Stimulated activated naive CD4-positive, alpha-beta T cell (primary cell): Measurements from ENCODE around the gene TEX9.

Experiments
- DNase-seq, 6 experiments: peaks; one replicate each; lab custom pipeline; 2025; lab: John Stamatoyannopoulos, UW

The TEX9 gene

DNA sequence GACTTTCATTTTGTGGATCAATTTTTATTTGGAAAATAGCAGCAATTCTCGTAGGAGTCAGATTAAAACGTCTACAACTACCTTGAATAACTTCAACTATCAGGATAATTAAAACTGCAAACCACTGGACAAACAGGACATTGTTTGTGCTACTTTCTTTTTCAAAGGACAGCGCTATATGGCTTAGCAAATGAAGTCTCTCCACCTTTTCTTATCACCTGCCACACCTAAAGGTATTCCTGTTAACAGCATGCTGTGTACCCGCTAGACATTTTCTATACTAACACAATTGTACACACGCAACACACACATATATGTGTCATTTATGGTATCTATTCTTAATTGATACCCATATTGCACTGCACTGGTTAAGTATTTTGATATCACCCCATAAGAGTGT lies 80.5 kb downstream of the TEX9 start:
- DNase-seq: no peak

DNA sequence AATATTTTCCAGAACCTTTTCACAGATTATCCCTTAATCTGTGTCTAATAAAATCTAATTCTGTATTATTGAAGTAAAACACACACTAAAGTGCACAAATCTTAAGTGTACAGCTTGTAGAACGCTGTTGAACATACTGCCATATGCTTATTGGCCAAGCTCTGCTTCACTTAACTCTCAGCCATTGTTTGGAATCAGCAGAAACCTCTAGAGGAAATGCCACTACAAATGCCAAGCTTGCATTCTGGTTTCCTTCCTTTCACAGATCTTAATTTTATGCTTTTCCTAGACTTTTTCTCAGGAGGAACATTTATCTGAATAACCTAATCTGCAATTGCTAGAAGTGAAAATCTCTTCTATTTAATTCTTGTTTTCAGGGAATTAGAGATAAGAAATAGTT lies 89.6 kb downstream of the TEX9 start:
- no peak for DNase-seq

DNA sequence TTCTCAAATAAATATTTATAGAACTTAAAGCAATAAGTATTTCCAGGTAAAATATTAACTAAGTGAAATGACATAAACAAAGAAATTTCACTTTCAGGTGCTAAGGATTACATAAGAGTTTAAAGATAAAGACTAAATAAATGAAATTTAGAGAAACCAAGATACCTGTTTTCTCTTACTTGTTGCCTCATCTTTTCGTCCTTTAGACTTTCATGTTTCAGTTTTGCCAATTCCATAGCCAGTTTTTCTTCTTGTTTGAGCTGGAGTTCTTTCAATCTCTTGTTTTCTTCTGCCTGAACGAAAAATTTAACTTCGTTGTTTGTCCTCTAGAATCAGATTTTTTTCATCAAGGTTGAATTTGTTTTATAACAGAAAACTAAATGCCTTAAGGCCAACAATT lies 91.0 kb downstream of the TEX9 start:
- DNase-seq: no peak

DNA sequence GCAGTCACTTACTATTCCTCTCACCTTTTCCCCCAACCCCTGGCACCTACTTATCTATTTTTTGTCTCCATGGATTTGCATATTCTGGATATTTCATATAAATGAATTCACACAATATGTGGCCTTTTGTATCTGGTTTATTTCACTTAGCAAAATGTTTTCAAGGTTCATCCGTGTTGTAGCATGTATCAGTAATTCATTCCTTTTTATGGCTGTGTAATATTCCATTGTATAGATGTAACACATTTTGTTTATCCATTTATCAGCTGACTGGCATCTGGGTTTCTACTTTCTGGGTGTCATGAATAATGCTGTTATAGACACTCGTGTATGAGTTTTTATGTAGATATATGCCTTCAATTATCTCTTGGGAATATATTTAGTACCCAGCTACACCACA lies 93.9 kb downstream of the TEX9 start:
- no peak for DNase-seq

DNA sequence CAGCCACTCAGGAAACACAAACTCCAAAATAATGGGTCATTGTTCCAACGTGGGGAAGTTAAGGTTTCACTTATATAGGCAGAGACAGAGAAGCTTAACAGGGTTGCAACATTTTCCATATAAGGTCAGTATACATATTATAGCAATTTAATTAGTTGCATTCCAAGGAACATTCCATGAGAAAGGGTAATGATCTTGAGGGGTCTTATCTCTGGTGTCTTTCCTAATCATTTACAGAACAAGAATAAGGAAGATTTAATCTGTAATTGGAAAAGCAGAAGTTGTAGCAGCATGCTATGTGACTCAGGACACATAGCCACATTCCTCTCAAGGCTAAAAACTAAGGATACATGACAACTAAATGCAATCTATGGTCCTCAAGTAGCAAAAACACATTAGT lies 94.8 kb downstream of the TEX9 start:
- DNase-seq: no peak

DNA sequence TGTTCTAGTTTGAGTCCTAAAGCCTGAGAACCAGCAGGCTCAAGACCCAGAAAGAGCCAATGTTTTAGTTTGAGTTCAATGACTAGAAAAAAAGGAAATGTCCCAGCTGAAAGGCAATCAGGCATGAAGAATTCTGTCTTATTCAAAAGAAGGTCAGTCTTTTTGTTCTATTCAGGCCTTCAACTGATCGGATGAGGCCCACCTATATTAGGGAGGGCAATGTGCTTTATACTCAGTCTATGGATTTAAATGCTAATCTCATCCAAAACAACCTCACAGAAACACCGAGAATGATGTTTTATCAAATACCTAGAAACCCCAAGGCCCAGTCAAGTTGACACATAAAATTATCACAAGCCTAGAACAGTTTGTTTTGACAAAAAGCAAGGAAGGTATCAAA lies 95.7 kb downstream of the TEX9 start:
- DNase-seq: no peak

DNA sequence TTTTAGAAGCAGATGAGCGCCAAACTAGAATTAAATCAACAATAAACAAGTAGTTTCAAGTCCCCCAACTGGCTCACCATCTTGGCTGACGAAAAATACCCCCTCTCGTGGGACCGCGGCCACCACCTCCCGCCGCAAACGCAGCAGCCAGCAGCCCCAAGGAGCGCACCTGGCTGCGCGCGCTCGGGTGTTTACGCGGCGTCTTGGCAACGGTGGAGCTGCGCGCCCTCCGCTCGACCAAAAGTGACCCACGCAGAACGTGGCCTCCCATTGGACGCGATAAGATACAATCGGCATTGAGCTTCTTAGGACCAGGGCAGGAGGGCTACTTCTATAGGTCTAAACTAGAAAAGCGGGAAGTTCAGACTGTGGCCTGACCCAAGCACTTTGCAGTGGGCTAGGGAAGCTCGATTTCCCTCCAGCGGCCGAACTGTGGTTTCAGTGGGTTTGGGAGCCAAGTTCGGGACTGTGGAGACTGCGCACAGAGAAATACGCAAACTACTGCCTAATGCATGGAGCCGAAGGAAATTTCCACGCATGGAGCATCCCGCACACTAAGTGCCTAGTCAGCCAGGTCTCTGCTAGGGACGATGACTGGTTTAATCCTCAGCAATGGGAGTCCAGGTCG lies 99.8 kb downstream of the TEX9 start, which contains the start of gene MNS1:
TSS of gene MNS1 (minus strand) at position 245 of the 628 bp plus-strand sequence. CDS start at position 80, 165 bp downstream.
- DNase-seq: peak; percentile 28 to 65 (median 46)

DNA sequence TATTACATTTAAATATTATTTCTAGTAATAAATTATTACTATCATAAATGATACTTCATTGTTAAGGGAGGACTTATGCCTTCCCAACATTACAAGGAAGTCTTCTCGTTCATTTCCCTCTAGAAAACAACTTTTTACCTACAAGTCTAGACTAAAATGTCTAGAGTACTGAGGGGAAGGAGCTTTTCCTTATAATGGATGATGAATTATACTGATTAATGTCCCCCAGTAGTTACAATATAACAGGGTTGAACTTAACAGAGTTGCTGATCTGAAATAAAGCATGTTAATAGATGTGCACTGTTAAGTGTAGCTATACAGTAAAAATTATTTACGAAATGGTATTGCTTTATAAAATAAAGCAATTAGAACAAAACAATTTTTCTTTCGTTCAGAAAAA lies 102.4 kb downstream of the TEX9 start:
- no peak for DNase-seq

DNA sequence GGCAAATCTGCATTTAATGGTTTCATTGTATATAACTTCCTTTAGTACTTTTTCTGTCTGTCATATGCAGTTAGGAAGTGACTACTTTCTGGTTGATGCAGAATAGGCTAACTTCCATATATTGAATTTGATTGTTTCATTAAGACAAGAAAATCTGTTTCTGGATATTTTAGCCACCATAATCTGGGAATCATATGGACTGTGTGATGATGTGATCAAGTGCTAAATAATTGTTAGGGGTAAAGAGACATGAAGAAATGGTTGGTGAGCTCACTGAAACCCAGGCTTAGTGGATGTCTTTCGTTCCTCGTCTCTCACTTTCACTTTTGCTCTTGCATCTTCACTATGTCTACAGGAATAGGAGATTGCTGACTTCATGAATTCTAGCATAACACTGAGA lies 103.2 kb downstream of the TEX9 start:
- DNase-seq: peak in 2 of 6 experiments; percentile 19 to 33

DNA sequence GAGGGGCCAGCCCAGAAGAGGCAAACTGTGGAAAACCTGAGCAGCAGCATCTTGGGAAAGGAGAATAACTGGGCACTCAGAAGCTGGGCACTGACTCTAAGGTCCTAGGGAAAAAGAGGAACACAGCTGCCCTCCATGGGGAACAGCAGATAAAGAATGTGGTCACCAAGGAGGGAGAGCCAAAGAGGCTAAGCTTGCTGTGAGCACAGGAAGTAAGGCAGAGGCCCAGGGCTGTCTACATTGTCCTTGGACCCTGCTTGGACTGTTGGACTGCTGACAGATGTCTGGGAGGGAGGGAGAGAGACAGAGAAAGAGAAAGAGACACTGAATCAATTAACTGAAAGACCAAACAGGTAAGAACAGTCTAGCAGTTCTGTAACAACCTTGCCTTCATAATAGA lies 104.3 kb downstream of the TEX9 start:
- DNase-seq: no peak

DNA sequence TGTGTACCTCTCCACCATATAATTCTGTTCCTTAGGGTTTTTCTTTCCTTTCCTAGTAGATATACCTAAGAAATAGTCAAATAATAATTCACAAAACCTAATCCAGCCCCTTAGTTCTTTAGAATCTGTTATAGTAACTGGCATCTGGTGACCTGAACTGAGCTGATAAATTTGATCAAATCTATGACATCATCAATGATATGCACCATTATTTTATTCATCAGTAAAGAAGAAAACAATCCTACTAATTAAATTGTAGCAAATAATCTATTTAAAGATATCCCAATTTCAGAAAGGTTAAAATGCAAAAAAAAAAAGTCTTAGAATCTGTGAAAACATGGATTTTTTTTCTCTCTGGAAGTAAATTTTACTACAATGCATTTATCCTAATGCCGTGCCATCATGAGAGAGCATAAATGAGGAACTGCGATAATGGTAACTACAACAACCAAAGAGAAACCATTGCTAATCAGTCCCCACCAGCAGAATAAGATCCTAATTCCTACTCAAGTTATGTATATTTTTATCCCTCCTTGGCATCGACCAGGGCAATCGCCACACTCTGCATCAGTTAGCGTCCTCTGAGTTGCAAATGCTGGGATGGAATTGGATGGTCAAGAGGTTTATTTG lies 106.3 kb downstream of the TEX9 start:
- DNase-seq: no peak

DNA sequence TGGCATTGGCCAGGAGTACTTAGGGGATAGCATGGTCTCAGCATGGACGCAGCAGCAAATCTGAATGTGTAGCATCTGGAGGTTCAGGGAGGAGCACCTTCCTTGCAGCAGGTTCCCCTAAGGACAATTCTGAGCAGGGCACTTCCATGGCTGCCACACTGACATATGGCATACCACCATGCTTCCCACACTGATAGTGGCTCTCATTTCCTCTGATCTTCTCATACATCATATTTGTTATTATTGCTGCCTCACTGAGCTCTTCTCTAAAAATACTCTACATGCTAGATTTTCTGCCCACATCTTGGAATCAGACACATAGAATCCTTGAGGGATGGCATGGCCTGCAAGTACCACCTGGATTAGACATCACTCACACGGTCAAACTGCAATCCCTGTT lies 107.1 kb downstream of the TEX9 start:
- DNase-seq: no peak

DNA sequence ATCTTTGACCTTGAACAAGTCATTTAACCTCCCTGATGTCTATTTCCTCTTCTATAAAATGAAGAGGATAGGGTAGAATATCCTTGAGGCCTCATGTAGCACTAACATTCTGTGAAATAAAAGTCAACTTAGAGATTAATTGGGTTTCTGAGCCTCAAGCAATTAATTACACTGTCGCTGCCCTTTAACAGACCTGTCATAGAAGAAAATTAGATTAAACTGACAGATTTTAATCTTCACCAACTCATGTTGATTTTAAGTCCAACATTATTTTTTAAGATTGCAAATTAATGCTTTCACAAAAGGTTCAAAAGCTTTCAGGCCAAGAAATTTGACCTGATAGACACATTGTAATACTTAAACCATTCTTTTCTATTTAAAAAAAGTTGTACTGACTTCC lies 107.8 kb downstream of the TEX9 start:
- no peak for DNase-seq

DNA sequence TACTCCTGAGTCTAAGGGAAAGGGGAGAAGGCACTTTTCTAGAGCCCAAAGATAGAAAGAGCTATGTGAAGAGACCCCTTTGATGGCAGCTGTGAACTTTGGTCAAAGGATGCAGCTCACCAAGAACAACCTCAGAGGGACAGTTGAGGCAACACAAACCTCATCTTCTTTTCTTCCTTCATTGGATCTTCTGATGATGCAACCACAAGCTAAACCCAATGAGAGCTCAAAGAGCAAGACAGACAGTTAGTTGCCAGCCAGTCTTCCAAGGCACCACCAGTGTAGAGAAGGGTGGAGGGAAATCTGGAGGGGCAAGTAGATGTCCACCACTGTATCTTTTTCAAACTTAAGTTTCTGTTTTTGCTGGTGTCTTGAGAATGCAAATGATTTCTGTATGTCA lies 110.1 kb downstream of the TEX9 start:
- DNase-seq: no peak
